ENCODE data around the gene ZFPL1.

The ZFPL1 gene

DNA sequence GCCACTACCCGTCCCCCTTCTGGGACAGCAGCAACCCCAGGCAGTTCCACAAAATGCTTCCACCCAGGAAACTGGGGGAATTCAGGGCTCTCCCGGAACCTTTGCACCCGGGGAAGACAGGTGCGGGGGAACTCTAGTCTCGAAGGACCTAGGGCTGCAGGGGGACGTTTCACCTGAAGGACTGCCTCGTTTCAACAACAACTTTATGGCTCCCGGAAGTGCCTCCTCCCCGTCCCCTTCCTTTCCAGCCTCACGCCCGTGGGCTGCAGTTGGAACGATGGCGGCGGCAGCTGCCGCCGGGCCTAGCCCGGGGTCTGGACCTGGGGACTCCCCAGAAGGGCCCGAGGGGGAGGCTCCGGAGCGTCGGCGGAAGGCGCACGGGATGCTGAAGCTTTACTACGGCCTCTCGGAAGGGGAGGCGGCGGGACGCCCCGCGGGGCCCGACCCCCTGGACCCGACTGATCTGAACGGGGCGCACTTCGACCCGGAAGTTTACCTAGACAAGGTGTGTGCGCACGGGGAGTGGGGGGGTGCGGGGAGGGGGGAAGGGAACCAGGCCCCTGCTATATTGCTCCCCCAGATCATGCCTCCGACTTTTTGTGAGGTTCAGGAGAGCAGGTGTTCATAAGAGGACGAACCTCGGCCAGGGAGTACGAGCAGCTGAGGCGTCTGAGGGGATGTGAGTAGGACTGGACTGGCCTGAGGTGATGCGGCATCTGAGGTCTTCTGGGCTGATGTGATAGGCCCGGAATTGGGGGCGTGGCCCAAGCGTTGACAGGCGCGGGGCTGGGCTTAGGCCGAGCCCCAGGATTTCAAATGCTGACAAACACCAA is 12.2 kb downstream of the ZFPL1 start, which contains the start of gene VPS51:
TSS of gene VPS51 (plus strand) at position 241 of the 833 bp plus-strand sequence. CDS start at position 278, 37 bp downstream.
- DNase-seq (ENCODE audit: low read depth) = peak; percentile 78

DNA sequence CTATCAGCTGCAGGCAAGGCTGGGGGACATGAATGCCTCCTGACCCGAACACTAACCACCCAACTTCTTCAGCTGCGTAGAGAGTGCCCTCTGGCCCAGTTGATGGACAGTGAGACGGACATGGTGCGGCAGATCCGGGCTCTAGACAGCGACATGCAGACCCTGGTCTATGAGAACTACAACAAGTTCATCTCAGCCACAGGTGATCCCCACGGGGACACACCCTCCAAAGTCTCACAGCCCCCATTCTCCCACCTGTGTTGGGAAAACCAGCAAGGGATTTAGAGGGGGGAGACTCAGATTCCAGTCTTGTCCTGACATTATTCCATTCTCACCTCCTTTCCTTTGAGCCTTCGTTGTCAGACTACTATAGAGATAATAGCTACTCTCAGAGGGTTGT is 12.9 kb downstream of the ZFPL1 start:
- DNase-seq (ENCODE audit: low read depth) = no peak

DNA sequence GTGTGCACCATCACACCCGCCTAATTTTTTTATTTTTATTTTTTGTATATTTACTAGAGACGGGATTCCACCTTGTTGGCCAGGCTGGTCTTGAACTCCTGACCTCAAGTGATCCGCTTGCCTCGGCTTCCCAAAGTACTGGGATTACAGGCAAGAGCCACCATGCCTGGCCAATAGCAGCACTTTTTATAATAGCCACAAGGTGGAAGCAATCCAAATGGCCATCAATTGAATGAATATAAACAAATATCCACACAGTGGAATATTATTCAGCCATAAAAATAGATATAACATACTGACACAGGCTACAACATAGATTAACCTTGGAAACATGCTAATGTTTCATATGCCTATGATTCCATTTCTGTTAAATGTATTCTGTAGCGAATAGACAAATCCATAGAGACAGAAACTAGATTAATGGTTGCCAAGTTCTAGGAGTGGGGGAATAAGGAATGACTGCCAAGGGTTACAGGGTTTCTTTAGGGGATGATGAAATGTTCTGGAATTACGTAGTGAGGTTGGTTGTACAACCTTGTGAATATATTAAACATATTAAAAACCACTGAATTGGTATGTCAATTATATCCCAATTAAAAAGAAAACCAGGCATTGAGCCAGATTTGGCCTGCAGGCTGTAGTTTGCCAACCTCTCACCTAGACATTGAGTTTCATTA is 16.8 kb downstream of the ZFPL1 start:
- DNase-seq (ENCODE audit: low read depth) = no peak

DNA sequence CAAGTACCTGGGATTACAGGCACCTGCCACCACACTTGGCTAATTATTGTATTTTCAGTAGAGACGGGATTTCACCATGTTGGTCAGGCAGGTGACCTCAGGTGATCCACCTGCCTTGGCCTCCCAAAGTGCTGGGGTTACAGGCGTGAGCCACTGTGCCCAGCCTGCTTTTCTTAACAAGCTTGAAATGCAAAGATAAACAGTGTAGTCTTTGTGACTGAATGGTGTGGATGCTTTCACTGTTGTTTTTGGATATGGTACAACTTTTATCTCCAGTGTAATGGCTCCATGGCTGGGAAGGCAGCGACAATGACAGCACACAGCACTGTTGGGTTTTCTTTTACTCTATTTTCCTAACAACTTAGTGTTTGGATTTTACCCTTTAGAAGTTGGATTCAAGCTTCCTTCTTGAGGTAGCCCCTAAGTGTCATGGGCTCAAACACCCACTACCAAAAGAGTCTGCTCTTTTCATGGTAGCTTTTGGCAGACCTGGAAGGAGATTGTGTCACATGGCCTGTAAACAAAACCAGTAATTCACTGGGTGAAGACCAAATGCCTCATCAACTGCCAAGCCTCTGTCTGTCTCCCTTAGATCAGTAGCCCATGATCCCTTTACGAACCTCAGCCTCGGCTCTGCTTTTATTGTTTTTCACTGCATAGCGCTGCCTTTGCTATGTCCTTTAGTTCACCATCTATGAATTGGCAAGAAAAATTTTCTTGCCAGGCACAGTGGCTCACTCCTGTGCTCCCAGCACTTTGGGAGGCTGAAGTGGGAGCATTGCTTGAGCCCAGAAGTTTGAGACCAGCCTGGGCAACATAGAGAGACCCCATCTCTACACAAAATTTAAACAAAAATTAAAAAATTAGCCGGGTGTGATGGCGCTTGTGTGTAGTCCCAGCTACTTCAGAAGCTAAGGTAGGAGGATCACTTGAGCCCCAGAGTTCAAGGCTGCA is 18.4 kb downstream of the ZFPL1 start:
- DNase-seq (ENCODE audit: low read depth) = no peak

GRCh38 chr11:65103476-65103875 is 19.5 kb downstream of the ZFPL1 start:
- no peak for DNase-seq (ENCODE audit: low read depth)

- no peak for DNase-seq (ENCODE audit: low read depth)
These were observed 20.6 kb downstream of the ZFPL1 start for GRCh38 chr11:65104628-65105027.

- DNase-seq (ENCODE audit: low read depth) = no peak
These were observed 23.1 kb downstream of the ZFPL1 start for GRCh38 chr11:65107078-65107477.

- DNase-seq (ENCODE audit: low read depth) = no peak
These were observed 23.9 kb downstream of the ZFPL1 start for GRCh38 chr11:65107751-65108468.

GRCh38 chr11:65108469-65109123 is 24.6 kb downstream of the ZFPL1 start:
- no peak for DNase-seq (ENCODE audit: low read depth)

GRCh38 chr11:65109231-65110198 is 25.5 kb downstream of the ZFPL1 start:
- no peak for DNase-seq (ENCODE audit: low read depth)

GRCh38 chr11:65110354-65110861 is 26.4 kb downstream of the ZFPL1 start:
- peak; percentile 92 for DNase-seq (ENCODE audit: low read depth)

- no peak for DNase-seq (ENCODE audit: low read depth)
These were observed 27.2 kb downstream of the ZFPL1 start for GRCh38 chr11:65111159-65111743.

DNA sequence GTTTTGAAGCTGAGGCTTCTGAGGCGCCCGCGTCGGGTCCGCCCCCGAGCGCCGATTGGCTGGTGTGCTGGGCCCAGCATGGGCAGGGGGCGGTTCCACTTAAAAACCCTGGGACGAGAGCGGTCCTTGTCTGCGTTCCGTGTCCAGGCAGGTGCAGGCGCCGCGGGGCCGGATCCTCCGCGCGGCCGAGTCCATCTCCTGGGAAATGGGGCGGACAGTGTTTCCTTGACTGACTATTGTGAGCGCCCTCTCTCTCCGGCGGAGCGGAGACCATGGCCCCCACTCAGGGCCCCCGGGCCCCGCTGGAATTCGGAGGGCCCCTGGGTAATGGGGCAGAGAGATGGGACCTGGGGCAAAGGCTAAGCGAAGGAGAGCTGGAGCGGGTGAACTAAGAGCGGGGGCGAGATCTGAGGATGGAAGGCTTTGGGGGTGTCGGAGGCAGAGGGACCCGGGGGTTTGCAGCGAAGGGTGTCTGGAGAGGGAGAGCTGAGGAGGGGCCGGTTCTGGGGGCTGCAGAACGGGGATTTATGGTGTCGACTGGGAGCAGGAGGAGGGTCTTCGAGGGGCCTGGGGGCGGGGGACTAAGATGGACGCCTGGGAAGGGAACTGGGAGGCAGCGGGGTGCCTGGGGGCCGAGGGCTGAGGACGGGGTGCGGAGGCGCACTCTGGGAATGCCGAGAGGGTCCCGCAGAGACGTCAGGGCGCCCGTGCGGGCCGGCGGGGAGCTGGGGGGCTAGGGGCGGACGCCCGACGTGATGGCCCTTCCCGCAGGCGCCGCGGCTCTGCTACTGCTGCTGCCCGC is 27.9 kb downstream of the ZFPL1 start, which contains the start of gene TM7SF2:
TSS of gene TM7SF2 (plus strand) at position 129 of the 802 bp plus-strand sequence. CDS start at position 273, 144 bp downstream.
- DNase-seq (ENCODE audit: low read depth) = peak; percentile 92

- DNase-seq (ENCODE audit: low read depth) = peak; percentile 74
These were observed 28.7 kb downstream of the ZFPL1 start for GRCh38 chr11:65112546-65113360.

DNA sequence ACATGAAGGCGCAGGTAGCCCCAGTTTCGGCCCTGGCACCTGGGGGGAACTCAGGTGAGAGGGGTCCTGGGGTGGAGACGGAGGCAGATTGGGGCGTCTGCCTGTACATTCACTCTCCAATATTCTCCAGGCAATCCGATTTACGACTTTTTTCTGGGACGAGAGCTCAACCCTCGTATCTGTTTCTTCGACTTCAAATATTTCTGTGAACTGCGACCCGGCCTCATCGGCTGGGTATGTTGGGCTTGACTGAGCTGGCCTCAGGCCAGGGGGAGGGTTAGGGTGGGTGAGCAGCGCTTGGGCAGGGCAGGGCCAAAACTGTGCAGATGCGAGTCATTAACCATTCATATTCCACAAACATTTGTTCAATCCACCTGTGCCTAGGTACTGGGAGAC is 29.3 kb downstream of the ZFPL1 start:
- DNase-seq (ENCODE audit: low read depth) = no peak

DNA sequence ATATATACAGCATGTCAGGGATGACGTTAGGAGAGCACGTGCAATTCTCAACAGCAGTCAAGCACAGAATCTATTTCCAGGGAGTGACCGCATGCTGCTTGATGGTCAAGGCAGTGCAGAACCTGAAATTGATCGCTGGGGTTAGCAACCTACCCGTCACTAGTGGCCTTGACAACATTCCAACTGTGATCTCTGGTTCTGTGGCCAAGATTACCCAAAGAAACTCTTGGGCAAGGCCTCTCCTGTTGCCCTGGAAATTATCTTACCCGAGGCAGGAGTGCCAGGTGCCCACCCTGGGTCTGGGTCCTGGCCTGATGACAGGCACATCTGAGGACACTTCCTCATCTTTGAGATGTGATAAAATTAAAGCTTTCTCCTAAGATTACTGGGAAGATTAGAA is 29.8 kb downstream of the ZFPL1 start:
- DNase-seq (ENCODE audit: low read depth) = no peak

DNA sequence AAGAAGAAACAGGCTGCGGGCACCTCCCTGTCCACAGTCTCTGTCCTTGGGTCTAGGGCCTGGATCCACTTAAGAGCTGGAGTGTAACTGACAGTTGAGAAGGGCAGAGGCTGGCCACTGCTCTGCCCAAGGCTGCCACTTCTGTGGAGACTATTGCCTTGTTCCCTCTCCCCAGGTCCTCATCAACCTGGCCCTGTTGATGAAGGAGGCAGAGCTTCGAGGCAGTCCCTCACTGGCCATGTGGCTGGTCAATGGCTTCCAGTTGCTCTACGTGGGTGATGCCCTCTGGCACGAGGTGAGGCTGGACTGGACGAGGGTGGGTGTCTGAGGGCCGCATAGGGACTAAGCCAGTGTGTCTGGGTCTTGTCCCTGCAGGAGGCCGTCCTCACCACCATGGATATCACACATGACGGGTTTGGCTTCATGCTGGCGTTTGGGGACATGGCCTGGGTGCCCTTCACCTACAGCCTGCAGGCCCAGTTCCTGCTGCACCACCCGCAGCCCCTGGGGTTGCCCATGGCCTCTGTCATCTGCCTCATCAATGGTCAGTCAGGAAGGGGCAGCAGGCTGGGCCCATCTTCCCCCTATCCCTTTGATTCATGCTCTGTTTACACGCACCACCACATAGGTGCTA is 30.6 kb downstream of the ZFPL1 start:
- DNase-seq (ENCODE audit: low read depth) = no peak
